ENCODE results near the gene CYP3A4. TPM values are rescaled to one million over a fixed set of nuclear protein-coding genes. Genes with fewer than 3 reads are reported as not detected.
"Not testable (repeated sequence)": the region's sequence is repeated elsewhere in the genome, so short reads cannot be mapped to it uniquely, and the experiment has no call there.

The CYP3A4 gene
- total RNA-seq, 1 donor = not detected

GRCh38 chr7:99740573-99741440, 43.2 kb downstream of the CYP3A4 start:
- H3K4me3 ChIP-seq (ENCODE audit: low read depth, low read length) = no peak overlapping the region
- TF ChIP-seq CTCF (IDR thresholded peaks at IDR 0.05; ENCODE audit: insufficient read depth, low read length) = no peak
- peak; percentile 64 for DNase-seq (ENCODE audit: low read depth)

- DNase-seq (ENCODE audit: low read depth) = no peak
- H3K4me3 ChIP-seq (ENCODE audit: low read depth, low read length) = no peak overlapping the region
- TF ChIP-seq CTCF (IDR thresholded peaks at IDR 0.05; ENCODE audit: insufficient read depth, low read length) = no peak
Observed at GRCh38 chr7:99739699-99740572, 44.0 kb downstream of the CYP3A4 start.

GRCh38 chr7:99737726-99738125, 46.3 kb downstream of the CYP3A4 start:
- H3K4me3 ChIP-seq (ENCODE audit: low read depth, low read length) = no peak overlapping the region
- TF ChIP-seq CTCF (IDR thresholded peaks at IDR 0.05; ENCODE audit: insufficient read depth, low read length) = no peak
- peak; percentile 4 for DNase-seq (ENCODE audit: low read depth)

DNA sequence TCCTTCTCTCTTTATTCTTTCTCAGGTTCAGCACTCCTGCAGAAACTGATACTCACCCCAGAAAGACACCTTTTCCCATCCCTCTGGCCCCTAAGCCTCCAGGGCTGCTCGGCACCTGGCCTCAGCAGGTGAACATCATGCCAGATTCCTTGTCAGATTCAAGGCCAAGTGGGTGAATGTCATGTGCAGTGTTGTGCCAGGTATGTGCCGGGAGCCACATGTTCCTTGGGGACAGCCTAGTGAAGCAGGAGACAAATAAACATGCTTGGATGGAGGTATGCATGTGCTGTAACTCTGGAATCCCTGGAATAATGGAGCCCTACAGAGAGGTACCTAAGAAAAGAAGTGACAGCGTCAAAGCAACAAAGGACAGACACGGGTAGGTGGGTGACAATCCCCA, 47.3 kb downstream of the CYP3A4 start:
- H3K4me3 ChIP-seq (ENCODE audit: low read depth, low read length); DNase-seq (ENCODE audit: low read depth): not testable (repeated sequence)

- no peak within 1 kb of the TSS for H3K4me3 ChIP-seq (ENCODE audit: low read depth, low read length)
- no peak for TF ChIP-seq CTCF (IDR thresholded peaks at IDR 0.05; ENCODE audit: insufficient read depth, low read length)
- DNase-seq (ENCODE audit: low read depth) = peak; percentile 6
Observed at GRCh38 chr7:99734987-99735386, 49.0 kb downstream of the CYP3A4 start, which contains the start of gene CYP3A7. TSS of gene CYP3A7 (minus strand) at chr7:99735196. CDS start at chr7:99735093, 103 bp downstream.

- peak; percentile 35 for TF ChIP-seq CTCF (IDR thresholded peaks at IDR 0.05; ENCODE audit: insufficient read depth, low read length)
- no peak overlapping the region for H3K4me3 ChIP-seq (ENCODE audit: low read depth, low read length)
- no peak for DNase-seq (ENCODE audit: low read depth)
Observed at GRCh38 chr7:99733448-99733847, 50.5 kb downstream of the CYP3A4 start.

GRCh38 chr7:99733003-99733402, 51.0 kb downstream of the CYP3A4 start:
- no peak overlapping the region for H3K4me3 ChIP-seq (ENCODE audit: low read depth, low read length)
- TF ChIP-seq CTCF (IDR thresholded peaks at IDR 0.05; ENCODE audit: insufficient read depth, low read length) = no peak
- no peak for DNase-seq (ENCODE audit: low read depth)

Data from fibroblast of the aortic adventitia (primary cell).